Mesendoderm (in vitro differentiated cells): Measurements from ENCODE around the gene AKT2. TPM values are rescaled to one million over a fixed set of nuclear protein-coding genes. Genes with fewer than 3 reads are reported as not detected.

Source experiments
- small RNA-seq: library from polyadenylated mRNA; stranded (forward); fragments of <200 nt; extraction: miRNeasy Mini kit (QIAGEN cat#:217004); gene quantifications from one replicate; pipeline ENCODE3, GENCODE V24; 2013; ENCODE audit not compliant: insufficient read depth

AKT2 gene

Small RNA genes lying within 50 kb of the gene (small RNA-seq; reads per million reads assigned to genes)
- 227 reads per million, percentile 97 among the genes with 10 or more reads in this experiment for gene MIR641
- not detected for gene RNU6-945P
